ENCODE measurements around the gene GOLT1B.

- TF ChIP-seq CTCF (IDR thresholded peaks at IDR 0.05; ENCODE audit: control extremely low read depth in 1 of 3, insufficient read depth in 1 of 3, low read depth in 1 of 3, low read length in 3 of 3) (no peak), TAF1 (IDR thresholded peaks at IDR 0.05; ENCODE audit: low read depth, low read length) (no peak)
These were observed 27.9 kb downstream of the GOLT1B start for GRCh38 chr12:21529456-21529855.

Data from H1 (cell line).